Stimulated activated CD8-positive, alpha-beta memory T cell treated with anti-CD3 and anti-CD28 coated beads, Interleukin-2, amount 100 ng/mL, for 48 hours (primary cell): ENCODE results near the gene SDSL.

Experiments
- DNase-seq, 2 donors: peaks; one replicate each; pipeline ENCODE4 v3.0.0-alpha.2; 2020; ENCODE audit warnings: low read depth in 2 of 2

SDSL gene

DNA sequence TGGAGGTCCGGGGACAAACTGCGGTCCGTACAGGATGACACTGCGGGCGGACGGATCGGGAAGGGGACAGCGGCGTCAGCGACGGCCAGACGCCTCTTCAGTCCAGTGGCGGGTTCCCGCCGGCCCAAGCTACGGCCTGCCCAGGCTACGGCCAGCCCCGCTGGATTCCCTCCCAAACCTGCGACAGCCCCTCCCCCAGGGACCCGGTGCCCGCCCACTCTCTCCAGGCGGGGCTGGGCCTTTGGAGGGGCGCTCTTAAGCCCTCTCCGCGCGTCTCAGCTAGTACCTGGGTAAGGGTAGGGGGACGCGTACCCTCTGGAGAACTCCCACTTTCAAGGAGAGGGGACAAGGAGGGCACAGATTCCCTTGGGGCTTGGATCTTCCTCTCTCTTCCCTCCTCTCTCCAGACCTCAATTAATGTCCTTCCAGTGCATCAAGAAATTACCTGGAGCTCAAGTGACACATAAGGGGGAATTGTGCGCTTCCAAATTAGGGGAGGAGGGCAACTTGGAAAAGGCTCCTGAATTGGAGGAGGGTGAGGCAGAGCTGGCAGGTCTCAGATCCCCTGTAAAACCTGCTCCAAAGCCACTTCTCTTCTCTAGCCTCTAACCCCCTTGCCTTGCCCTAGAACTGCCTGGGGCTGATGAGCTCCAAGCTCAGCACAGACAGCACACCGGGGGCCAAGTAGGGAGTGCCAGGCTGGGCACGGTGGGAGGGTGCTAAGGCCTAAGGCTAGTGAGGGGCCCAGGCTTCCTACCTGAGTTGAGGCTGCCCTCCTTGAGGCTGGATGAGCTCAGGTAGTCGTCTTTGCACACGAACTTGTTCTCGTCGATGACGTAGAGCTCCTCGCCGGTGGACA, 46.4 kb downstream of the SDSL start:
- no peak for DNase-seq

- DNase-seq = no peak
These were observed 47.2 kb downstream of the SDSL start for GRCh38 chr12:113469224-113469948.

GRCh38 chr12:113469949-113470743, 48.0 kb downstream of the SDSL start:
- no peak for DNase-seq

- no peak for DNase-seq
These were observed 48.9 kb downstream of the SDSL start for GRCh38 chr12:113470871-113471618.

DNA sequence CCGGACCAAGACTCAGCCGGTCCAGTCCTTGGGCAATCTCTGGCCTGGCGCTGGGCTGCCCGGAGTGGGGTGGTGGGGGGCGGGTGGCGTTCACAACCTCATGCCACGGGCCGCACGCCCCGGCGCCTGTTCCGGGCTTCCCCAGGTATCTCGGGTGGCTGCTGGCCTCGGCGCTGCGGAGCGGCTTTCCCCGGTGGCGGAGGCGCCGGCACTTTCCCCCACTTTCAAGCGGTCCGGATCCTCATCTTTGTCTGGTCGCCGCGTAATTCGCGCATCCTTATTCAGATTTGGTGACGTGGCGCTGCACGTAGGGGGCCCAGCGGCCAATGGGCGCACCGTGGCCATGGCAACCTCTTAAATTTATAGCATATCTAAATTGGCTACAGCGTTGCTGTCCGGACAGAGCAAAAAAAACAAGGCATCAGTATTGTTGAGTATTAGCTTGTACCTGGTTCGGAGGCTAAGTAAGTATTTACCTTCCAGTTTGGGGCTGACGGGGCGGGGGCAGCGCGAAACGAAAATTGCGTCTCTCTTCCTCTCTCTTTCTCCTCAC, 49.5 kb downstream of the SDSL start, which contains the start of gene LHX5:
TSS of gene LHX5 (minus strand) at position 253 of the 553 bp plus-strand sequence. CDS start 373 bp downstream, outside the sequence.
- no peak for DNase-seq

GRCh38 chr12:113472191-113473121, 50.3 kb downstream of the SDSL start:
- no peak for DNase-seq

GRCh38 chr12:113473400-113473799, 51.2 kb downstream of the SDSL start:
- DNase-seq = no peak

GRCh38 chr12:113473942-113474341, 51.8 kb downstream of the SDSL start:
- no peak for DNase-seq

DNA sequence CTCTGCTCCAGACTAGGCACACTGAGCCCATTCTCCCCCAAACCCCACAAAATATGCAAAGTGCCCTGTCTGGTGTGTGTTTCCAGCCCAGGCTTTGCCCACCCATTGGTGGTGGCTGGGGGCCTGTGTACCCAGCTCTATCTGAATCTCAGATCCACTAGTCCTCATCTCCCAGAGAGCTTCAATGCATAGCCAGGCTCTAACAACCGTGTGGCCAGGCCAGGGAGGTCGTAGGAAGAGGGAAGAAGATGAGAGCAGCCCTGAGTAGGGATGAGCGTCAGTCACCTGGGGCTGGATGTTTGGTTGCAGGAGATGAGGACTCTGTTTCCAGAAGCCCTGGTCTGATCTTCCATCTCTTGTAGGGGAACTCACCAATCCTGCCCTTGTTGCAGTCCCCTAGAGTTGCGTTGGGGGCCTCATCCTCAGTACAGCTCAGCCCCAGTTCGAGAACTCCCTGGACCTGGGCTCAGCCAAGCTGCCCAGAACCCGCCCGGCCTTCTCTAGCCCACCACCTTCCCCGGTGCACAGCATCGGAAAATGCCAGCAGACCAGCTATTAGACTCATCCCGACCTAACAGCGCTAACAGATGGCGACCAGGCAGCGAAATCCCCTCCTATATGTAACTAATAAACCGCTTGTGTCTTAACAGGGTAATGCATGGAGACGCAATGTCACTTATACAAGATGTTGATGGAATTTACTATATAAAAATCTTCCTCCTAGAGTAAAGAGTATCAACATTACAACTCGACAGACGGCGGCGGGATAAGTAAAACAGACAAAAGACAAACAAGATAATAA, 52.7 kb downstream of the SDSL start:
- DNase-seq = no peak

GRCh38 chr12:113475451-113476175, 53.4 kb downstream of the SDSL start:
- DNase-seq = no peak

DNA sequence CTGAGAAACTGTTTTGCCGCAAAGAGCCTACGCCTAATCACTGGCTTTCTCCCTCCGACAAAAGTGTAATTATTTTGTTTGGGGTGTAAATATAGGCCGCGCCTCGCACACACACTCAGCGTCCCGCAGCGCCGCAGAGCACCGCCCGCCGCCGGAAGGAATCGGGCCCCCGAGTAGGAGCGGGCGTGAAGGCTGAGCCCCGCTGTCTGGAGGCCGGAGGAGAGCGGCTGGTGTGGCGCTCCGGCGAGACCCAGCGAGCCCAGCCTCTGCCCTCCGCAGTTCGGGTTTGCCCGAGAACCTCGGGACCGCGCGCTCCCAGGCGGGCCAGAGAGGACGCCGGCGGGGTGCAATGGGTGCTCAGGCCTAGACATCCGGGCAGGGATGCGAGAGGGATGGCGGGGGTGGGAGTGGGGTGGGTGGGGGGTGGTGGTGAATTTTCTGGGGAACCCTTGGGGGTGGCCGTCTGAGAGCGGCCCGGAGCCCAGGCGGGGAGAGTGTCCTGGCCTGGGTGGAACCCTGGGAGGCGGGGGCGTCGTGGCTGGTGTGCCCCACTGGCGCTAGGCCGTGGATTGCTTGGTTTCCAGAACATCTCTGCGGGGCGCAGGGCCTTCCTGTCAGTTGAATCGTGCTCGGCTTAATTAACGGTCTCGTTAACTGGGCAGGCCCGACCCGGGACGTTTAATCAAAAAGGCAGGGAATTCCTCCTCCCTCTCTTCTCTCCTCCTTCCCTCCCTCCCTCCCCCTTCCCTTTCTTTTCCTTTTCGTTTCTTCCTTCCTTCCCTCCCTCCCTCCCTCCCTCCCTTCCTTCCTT, 54.2 kb downstream of the SDSL start:
- no peak for DNase-seq

- DNase-seq = no peak
These were observed 55.1 kb downstream of the SDSL start for GRCh38 chr12:113477171-113477841.

DNA sequence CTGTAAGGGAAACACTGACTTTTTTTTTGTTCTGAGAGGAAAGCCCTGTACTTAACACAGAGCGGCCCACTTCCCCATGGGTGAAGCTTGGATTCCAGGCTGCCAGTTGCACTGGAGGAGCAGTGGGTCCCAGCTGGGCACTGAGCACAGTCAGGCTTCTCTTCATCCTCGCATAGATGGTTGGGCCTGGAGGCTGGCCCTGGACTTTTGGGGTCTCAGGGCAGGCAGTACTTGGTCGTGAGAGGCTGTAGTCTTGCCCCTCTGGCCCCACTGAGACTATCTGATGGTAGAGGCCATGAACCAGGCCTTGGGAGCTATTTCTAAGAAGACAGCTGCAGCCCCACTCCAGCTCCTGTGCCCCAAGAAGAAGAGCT, 55.6 kb downstream of the SDSL start:
- DNase-seq = no peak

GRCh38 chr12:113478351-113479011, 56.3 kb downstream of the SDSL start:
- no peak for DNase-seq

- no peak for DNase-seq
These were observed 57.0 kb downstream of the SDSL start for GRCh38 chr12:113479216-113479589.

GRCh38 chr12:113479590-113480335, 57.6 kb downstream of the SDSL start:
- no peak for DNase-seq
